ENCODE results near the gene KCNK4. TPM values are rescaled to one million over a fixed set of nuclear protein-coding genes. Genes with fewer than 3 reads are reported as not detected.
"Not testable (repeated sequence)": the region's sequence is repeated elsewhere in the genome, so short reads cannot be mapped to it uniquely, and the experiment has no call there.

KCNK4 gene
- under 1 TPM in 1 of 2 experiments, not detected in 1; 0.29 TPM for total RNA-seq

DNA sequence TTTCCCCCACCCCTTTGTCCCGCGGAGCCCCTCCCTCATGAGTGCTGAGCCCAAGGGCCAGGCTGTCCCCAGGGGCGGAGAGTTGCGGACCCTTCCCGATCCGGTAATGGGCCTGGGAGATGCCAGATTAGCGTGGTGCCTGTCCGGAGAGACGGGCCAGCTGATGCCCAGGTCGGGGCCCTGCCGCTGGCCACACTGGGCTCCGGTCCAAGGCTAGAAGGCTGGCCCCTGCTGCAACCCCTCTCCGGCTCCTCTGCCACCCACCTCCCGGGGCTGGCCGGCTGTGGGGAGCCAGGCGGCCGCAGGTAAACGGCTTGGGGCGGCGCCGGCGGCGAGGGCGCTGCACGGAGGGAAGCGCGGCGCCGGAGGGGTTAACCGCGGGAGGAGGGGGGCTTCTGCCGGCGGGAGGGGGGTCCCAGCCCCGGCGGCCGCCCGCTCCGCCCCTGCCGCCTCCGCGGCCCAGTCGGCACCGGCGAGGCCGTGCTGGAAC is at the start of gene KCNK4:
Gene KCNK4, plus strand, starts transcription at position 41 of the 490 bp plus-strand sequence. CDS start 1,717 bp downstream, outside the sequence.
- H3K27ac Mint-ChIP-seq, result no peak within 1 kb of the TSS
- DNase-seq, result no peak
- peaks cover 7% of the 10 kb centered on the region for H3K4me1 Mint-ChIP-seq
- no peak for ATAC-seq
- no peaks in the 10 kb centered on the region for H3K36me3 Mint-ChIP-seq
- CTCF ChIA-PET, result interaction anchor here (15.2 kb wide), 1 partner anchor 12 kb away, joined by 188 read pairs; the partner anchor contains the start of genes CATSPERZ and ESRRA
- H3K4me3 Mint-ChIP-seq, result no peak within 1 kb of the TSS
- peaks cover 49% of the 10 kb centered on the region for H3K27me3 Mint-ChIP-seq
- H3K9me3 Mint-ChIP-seq (ENCODE audit: low read depth), result no peaks in the 10 kb centered on the region

GRCh38 chr11:64241491-64242374 is 49.4 kb upstream of the KCNK4 start:
- Mint-ChIP-seq H3K36me3 (peaks cover 3% of the 10 kb centered on the region), H3K4me1 (peaks cover 45% of the 10 kb centered on the region)

DNA sequence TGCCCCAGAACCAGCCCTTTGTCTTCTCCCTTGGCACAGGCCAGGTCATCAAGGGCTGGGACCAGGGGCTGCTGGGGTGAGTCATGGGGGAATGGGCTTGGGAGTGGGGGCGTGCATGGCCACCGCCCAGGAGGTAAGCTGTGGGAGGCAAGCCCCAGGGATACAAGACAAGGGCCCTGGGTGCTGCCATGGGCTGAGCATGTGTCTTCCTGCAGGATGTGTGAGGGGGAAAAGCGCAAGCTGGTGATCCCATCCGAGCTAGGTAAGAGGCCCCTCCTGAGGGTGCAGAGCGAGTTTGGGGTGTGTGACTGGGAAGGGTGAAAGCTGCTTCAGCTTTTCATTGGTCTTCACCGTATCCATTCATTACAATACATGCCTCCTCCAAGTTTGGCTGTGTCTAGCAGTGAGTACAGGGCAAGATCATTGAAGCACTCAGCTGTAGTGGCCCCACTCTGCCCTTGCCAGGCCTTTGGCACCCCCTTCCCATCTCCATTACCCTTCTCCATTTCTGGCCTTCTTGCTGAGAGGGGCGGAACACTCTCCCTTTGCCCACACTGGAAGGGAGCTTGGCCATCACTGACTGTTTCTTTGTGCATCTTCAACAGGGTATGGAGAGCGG is 47.8 kb upstream of the KCNK4 start:
- Mint-ChIP-seq H3K9me3 (ENCODE audit: low read depth) (no peaks in the 10 kb centered on the region), H3K27ac (peak overlapping the region; percentile 64), H3K36me3 (no peaks in the 10 kb centered on the region), H3K4me3 (peak overlapping the region; percentile 30), H3K4me1 (peaks cover 45% of the 10 kb centered on the region), H3K27me3 (no peaks in the 10 kb centered on the region)
- CTCF ChIA-PET, result interaction anchor here (0.9 to 12.3 kb wide), 8 partner anchors 7 to 60 kb away, joined by 3 to 146 read pairs (median 7); partner anchors contain the start of genes CATSPERZ, ESRRA, FERMT3 and NUDT22
- ATAC-seq (no peak), DNase-seq (no peak)

More at GRCh38 chr11:64241491-64242374, 49.4 kb upstream of the KCNK4 start:
- ATAC-seq, result peak; percentile 7
- Mint-ChIP-seq H3K27ac (peak overlapping the region; percentile 95), H3K27me3 (no peaks in the 10 kb centered on the region), H3K9me3 (ENCODE audit: low read depth) (no peaks in the 10 kb centered on the region), H3K4me3 (peak overlapping the region; percentile 83)
- CTCF ChIA-PET, result interaction anchor here (0.6 to 12.3 kb wide), 17 partner anchors 9 to 1614 kb away, joined by 3 to 146 read pairs (median 6); partner anchors contain the start of genes CATSPERZ, ESRRA, FERMT3 and NUDT22
- DNase-seq, result peak; percentile 100

DNA sequence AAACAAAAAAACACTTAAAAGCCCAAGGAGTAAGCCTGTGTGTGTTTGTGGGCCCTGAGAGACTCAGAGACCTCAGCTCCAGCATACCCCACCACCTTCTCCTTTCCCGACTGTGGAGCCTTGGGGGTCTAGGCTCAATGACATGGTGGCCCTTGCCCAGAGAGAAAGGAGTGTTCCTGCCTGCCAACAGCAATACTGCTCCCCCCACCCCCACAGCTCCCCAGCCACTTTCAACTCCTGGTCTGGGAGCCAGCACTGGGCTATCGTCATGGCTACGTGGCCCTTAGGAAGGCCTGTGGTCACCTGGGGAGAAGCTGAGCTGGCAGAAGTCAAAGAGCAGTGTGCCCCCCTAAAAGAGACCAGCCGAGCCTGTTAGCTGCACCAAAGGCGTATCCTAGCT is 47.0 kb upstream of the KCNK4 start:
- DNase-seq (no peak), ATAC-seq (no peak)
- CTCF ChIA-PET, result interaction anchor here (0.7 to 12.3 kb wide), 10 partner anchors 12 to 74 kb away, joined by 3 to 146 read pairs (median 5); partner anchors contain the start of genes BAD, CATSPERZ, ESRRA and FERMT3
- Mint-ChIP-seq H3K4me3 (no peak overlapping the region), H3K36me3 (no peaks in the 10 kb centered on the region), H3K4me1 (peaks cover 42% of the 10 kb centered on the region), H3K9me3 (ENCODE audit: low read depth) (no peaks in the 10 kb centered on the region), H3K27ac (no peak overlapping the region), H3K27me3 (no peaks in the 10 kb centered on the region)

DNA sequence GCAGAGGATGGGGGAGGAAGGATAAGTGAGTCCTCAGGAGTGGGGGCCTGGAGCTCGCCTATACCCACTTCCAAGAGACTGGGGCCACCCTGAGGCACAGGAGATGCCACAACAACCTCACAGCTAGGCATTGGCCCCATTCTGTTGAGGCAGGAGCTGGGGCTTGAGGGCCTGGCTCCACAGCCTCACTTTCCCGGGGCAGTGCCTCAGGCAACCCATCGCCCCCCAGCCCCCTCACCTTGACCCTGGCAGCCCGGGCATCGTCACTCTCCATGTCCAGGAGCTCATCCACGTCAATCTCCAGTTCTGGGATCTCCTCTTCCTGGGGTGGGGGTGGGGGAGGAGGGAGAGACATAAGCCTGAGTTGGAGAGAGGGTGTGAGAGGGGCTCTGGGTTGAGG is 46.1 kb upstream of the KCNK4 start:
- CTCF ChIA-PET, result interaction anchor here (1.3 to 12.3 kb wide), 13 partner anchors 14 to 245 kb away, joined by 3 to 146 read pairs (median 8); partner anchors contain the start of genes BAD, CATSPERZ, DNAJC4 and ESRRA
- Mint-ChIP-seq H3K36me3 (no peaks in the 10 kb centered on the region), H3K27me3 (no peaks in the 10 kb centered on the region), H3K4me3 (peak overlapping the region; percentile 83), H3K27ac (peak overlapping the region; percentile 90), H3K9me3 (ENCODE audit: low read depth) (no peaks in the 10 kb centered on the region), H3K4me1 (peaks cover 39% of the 10 kb centered on the region)
- ATAC-seq, result no peak
- no peak for DNase-seq

DNA sequence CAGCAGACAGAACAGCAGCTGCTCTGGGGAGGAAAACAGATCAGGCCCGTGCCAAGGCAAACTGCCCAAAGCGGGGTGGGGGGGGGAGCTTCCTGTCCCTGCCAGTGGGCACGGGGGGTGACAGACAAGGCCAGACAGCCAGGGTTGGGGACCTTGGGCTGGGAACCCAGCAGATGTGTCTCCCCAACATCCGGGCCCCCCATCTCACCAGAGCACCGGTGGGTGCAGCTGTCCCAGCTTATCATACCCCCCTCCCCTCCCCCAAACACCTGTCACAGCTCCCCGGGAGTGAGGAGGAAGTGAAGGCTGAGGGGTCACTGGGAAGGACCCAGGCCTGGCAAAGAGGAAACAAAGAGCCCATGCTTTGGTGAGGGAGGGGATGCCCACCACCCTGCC is 45.7 kb upstream of the KCNK4 start:
- Mint-ChIP-seq H3K27ac (peak overlapping the region; percentile 90), H3K4me3 (peak overlapping the region; percentile 83), H3K27me3 (no peaks in the 10 kb centered on the region), H3K4me1 (peaks cover 36% of the 10 kb centered on the region), H3K36me3 (no peaks in the 10 kb centered on the region), H3K9me3 (ENCODE audit: low read depth) (no peaks in the 10 kb centered on the region)
- DNase-seq (peak; percentile 66), ATAC-seq (no peak)
- CTCF ChIA-PET, result interaction anchor here (0.9 to 12.3 kb wide), 14 partner anchors 14 to 246 kb away, joined by 3 to 146 read pairs (median 7); partner anchors contain the start of genes BAD, CATSPERZ, DNAJC4 and ESRRA

GRCh38 chr11:64245797-64246620 is 45.1 kb upstream of the KCNK4 start:
- Mint-ChIP-seq H3K27me3 (no peaks in the 10 kb centered on the region), H3K9me3 (ENCODE audit: low read depth) (no peaks in the 10 kb centered on the region), H3K4me3 (peak overlapping the region; percentile 83), H3K4me1 (peaks cover 36% of the 10 kb centered on the region), H3K27ac (peak overlapping the region; percentile 90), H3K36me3 (no peaks in the 10 kb centered on the region)
- ATAC-seq (no peak), DNase-seq (peak; percentile 87)
- CTCF ChIA-PET, result interaction anchor here (0.9 to 12.3 kb wide), 13 partner anchors 15 to 246 kb away, joined by 3 to 146 read pairs (median 8); partner anchors contain the start of genes BAD, CATSPERZ, DNAJC4 and ESRRA

GRCh38 chr11:64246621-64246870 is 44.6 kb upstream of the KCNK4 start:
- CTCF ChIA-PET, result interaction anchor here (1.6 to 12.3 kb wide), 10 partner anchors 15 to 85 kb away, joined by 3 to 146 read pairs (median 12); partner anchors contain the start of genes BAD, CATSPERZ, DNAJC4 and ESRRA
- Mint-ChIP-seq H3K4me1 (peaks cover 36% of the 10 kb centered on the region), H3K4me3 (peak overlapping the region; percentile 79), H3K27ac (peak overlapping the region; percentile 64)
- ATAC-seq, result peak; percentile 28
- not testable (repeated sequence) for H3K36me3 Mint-ChIP-seq; DNase-seq; H3K9me3 Mint-ChIP-seq (ENCODE audit: low read depth); H3K27me3 Mint-ChIP-seq

- H3K4me3 Mint-ChIP-seq, result peak within 1 kb of the TSS; percentile 83
- DNase-seq, result peak; percentile 87
- H3K9me3 Mint-ChIP-seq (ENCODE audit: low read depth), result no peaks in the 10 kb centered on the region
- CTCF ChIA-PET, result interaction anchor here (1.8 to 12.3 kb wide), 7 partner anchors 21 to 85 kb away, joined by 8 to 146 read pairs (median 14); partner anchors contain the start of genes BAD, CATSPERZ, ESRRA and FERMT3
- peak within 1 kb of the TSS; percentile 90 for H3K27ac Mint-ChIP-seq
- H3K4me1 Mint-ChIP-seq, result peaks cover 39% of the 10 kb centered on the region
- no peaks in the 10 kb centered on the region for H3K36me3 Mint-ChIP-seq
- ATAC-seq, result peak; percentile 65
- H3K27me3 Mint-ChIP-seq, result no peaks in the 10 kb centered on the region
Measured at GRCh38 chr11:64246871-64247728, 44.0 kb upstream of the KCNK4 start, which contains the start of gene PPP1R14B. Gene PPP1R14B, minus strand, starts transcription at chr11:64246943. Its CDS starts 270 bp downstream, at chr11:64246673.

- Mint-ChIP-seq H3K36me3 (no peaks in the 10 kb centered on the region), H3K9me3 (ENCODE audit: low read depth) (no peaks in the 10 kb centered on the region), H3K4me3 (peak overlapping the region; percentile 79), H3K4me1 (peaks cover 34% of the 10 kb centered on the region), H3K27ac (no peak overlapping the region), H3K27me3 (no peaks in the 10 kb centered on the region)
- CTCF ChIA-PET, result interaction anchor here (2.9 to 12.3 kb wide), 6 partner anchors 7 to 56 kb away, joined by 14 to 146 read pairs (median 28); partner anchors contain the start of genes CATSPERZ, ESRRA, FERMT3 and FKBP2
- DNase-seq (no peak), ATAC-seq (no peak)
Measured at GRCh38 chr11:64247729-64248531, 43.2 kb upstream of the KCNK4 start.

- Mint-ChIP-seq H3K4me1 (peaks cover 33% of the 10 kb centered on the region), H3K27me3 (no peaks in the 10 kb centered on the region), H3K27ac (no peak overlapping the region), H3K36me3 (no peaks in the 10 kb centered on the region), H3K4me3 (no peak overlapping the region), H3K9me3 (ENCODE audit: low read depth) (no peaks in the 10 kb centered on the region)
- DNase-seq (no peak), ATAC-seq (no peak)
- CTCF ChIA-PET, result interaction anchor here (1.4 to 12.3 kb wide), 4 partner anchors 7 to 55 kb away, joined by 3 to 146 read pairs (median 52); partner anchors contain the start of genes CATSPERZ, ESRRA and FKBP2
Measured at GRCh38 chr11:64248578-64248977, 42.5 kb upstream of the KCNK4 start.
